Right renal pelvis (tissue), 4 donors: ENCODE data around the gene ECEL1. TPM values are rescaled to one million over a fixed set of nuclear protein-coding genes. Genes with fewer than 3 reads are reported as not detected.
"Not testable (repeated sequence)": the region's sequence is repeated elsewhere in the genome, so short reads cannot be mapped to it uniquely, and the experiment has no call there.

Source experiments
- DNase-seq, 4 donors: peaks; one replicate each; pipeline ENCODE4 v3.0.0-alpha.2; 2013; ENCODE audit warnings: low read depth in 4 of 4, low spot score in 3 of 4, missing footprints in 1 of 4
- polyA plus RNA-seq, 4 donors: library from polyadenylated mRNA; unstranded; fragments of 120-200 nt; gene quantifications; one replicate each; pipeline ENCODE4 v1.2.1, GENCODE V29; 2013; ENCODE audit not compliant: insufficient read length in 4 of 4

ECEL1 gene
- 10 to 100 TPM in 3 of 4 donors, 1 to 10 TPM in 1; 4.7 to 19.4 (median 12.5) TPM for polyA plus RNA-seq

DNA sequence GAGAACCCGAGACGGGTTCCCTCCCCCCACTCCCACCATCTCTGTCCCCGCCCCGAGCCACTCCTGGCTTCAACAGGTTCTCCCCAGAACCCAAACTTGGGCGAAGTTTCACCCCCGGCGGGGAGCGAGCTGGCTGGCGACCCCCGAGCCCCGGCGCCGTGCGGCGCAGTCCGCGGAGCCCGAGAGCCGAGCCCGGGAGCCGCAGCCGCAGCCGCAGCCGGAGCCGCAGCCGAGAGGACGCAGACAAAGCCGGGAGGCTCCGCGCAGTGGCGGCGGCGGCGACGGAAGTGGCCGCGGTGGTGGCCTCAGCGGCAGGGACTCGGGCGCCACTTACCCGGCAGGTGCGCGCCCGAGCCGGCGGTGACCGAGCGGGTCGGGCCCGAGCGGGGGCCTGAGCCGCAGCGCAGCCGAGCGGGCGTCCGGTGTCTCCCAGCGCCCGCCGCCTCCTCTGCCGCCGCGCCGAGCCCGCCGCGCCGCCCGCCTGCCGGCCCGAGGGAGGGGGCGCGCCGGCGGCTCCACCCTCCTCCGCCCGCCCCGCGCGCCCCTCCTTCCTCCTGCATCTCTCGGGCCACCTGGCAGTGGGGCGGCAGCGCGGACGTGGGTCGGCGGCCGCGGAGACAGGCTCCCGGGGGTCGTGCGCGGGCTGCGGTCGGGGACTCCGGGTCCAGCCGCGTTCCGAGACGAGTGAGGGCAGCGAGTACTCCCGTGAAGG lies at the start of gene ECEL1:
TSS of gene ECEL1 (minus strand) at position 450 of the 712 bp plus-strand sequence. CDS start 1,181 bp downstream, outside the sequence.
- DNase-seq: no peak

DNA sequence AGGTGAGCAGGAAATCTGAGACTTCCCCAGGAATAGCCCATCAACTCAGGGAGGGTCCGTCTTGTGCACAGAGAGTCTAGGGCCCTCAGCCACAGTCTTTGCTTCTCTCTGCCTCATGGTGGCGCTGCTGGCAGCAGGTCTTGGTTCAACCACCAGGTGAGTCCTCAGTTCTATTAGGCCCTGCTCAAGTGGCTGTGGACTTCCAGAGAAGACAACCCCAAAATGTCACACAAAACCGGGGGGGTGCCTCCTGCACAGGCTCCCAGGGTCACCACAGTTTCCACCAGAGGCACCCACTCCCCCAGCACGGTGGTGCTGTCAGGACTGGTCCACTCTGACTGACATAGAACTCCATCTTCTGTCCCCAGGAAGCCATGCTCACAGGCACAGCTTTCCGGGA lies 49.4 kb upstream of the ECEL1 start:
- no peak for DNase-seq

GRCh38 chr2:232535761-232536530 lies 48.3 kb upstream of the ECEL1 start:
- DNase-seq: no peak

- DNase-seq: no peak
These were observed 47.5 kb upstream of the ECEL1 start for GRCh38 chr2:232534940-232535651.

DNA sequence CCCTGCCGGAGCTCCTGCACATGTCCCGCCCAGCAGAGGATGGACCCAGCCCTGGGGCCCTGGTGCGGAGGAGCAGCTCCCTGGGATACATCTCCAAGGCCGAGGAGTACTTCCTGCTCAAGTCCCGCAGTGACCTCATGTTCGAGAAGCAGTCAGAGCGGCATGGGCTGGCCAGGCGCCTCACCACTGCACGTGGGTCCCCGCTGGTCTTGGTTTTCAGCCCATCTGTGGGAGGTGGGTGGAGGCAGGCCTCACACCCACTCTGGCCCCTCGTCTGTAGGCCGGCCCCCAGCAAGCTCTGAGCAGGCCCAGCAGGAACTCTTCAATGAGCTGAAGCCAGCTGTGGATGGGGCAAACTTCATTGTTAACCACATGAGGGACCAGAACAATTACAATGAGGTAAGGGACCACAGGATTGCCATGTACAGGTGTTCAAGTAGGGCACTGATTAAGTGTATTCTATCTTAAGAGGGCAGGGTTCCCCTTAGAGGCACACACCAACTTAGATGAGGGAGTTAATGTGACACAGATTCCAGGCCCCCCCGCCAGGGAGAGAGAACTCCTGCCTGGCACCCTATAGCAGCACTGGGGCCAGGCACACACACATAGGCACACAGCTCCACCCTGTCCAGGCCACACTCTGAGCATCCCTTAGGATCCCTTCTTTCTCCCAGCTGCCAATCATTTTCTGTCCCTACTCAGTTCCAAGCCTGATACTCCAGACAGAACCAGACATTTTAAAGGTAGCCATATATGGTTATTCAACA lies 46.5 kb upstream of the ECEL1 start:
- no peak for DNase-seq

GRCh38 chr2:232532821-232533220 lies 45.2 kb upstream of the ECEL1 start:
- DNase-seq: not testable (repeated sequence)

DNA sequence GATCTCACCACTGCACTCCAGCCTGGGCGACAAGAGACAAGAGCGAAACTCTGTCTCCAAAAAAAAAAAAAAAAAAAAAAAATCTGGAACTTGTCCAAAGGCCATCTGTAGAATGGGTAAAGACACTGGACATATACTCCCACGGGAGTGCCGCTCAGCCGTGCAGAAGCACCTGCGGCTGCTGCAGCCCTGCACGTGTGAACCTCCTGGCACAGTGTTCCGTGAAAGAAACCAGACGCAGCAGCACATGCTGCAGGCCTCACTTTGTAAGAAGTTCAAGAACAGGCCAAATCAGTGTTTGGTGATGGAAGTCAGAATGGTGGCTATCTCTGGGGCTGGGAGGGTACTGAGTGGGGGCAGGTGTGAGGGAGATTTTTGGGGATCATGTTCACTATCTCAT lies 44.8 kb upstream of the ECEL1 start:
- DNase-seq: no peak

GRCh38 chr2:232530626-232531260 lies 43.1 kb upstream of the ECEL1 start:
- DNase-seq: no peak

DNA sequence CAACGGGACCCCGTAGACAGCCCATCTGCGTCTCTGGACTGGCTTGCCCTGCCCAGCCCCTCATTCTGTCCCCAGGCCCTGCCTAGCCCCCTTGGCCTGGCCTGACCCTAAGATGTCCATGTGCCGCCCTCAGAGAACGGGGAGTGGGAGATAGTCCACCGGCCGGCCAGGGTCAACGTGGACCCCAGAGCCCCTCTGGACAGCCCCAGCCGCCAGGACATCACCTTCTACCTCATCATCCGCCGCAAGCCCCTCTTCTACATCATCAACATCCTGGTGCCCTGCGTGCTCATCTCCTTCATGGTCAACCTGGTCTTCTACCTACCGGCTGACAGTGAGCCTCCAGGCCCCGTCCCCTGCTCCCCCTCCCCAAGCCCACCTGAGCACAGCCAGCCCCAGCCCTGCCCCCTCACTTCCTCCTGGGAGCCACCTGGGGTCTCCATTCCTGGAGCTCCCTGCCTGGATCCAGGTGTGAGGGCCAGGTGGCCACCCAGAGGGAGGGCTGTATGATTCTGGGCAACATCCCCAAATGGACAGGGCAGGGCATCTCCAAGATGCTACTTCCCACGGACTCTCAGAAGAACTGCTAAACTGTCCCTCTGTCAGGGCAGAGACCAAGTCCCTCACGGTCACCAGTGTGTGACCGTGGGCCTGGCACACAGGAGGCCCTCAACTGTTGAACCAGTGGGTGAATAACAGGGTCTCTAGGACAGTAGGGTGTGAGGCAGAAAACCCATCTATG lies 42.3 kb upstream of the ECEL1 start:
- DNase-seq: no peak

- DNase-seq: no peak
These were observed 41.3 kb upstream of the ECEL1 start for GRCh38 chr2:232528746-232529460.

DNA sequence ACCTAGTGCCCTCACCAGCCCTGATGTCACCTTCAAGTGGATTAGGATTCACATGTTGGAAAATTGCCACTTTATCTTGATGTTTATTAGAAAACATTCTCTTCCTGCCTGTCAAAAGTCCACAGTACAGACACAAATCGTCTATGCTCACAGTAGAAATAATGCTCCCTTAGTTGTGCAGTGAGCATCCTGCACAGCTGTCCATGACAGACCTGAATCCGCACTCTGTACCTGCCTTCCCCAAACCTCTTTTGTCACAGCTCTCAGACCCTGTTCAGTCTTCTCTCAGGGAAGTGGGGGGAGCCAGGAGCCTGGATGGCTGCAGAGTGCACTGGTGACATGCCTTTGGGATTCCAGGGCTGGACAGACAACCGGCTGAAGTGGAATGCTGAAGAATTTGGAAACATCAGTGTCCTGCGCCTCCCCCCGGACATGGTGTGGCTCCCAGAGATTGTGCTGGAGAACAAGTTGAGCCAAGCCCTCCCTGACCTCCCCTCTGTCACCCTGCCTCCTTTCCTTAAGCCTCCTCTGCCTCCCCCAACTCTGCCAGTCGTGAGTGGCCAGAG lies 40.4 kb upstream of the ECEL1 start:
- no peak for DNase-seq

- DNase-seq: no peak
These were observed 38.8 kb upstream of the ECEL1 start for GRCh38 chr2:232526372-232526941.

GRCh38 chr2:232525791-232526371 lies 38.2 kb upstream of the ECEL1 start, which contains the start of gene CHRND:
Gene CHRND, plus strand, starts transcription at chr2:232526160. Its CDS starts 56 bp downstream, at chr2:232526216.
- no peak for DNase-seq

- DNase-seq: no peak
These were observed 37.6 kb upstream of the ECEL1 start for GRCh38 chr2:232525199-232525598.

DNA sequence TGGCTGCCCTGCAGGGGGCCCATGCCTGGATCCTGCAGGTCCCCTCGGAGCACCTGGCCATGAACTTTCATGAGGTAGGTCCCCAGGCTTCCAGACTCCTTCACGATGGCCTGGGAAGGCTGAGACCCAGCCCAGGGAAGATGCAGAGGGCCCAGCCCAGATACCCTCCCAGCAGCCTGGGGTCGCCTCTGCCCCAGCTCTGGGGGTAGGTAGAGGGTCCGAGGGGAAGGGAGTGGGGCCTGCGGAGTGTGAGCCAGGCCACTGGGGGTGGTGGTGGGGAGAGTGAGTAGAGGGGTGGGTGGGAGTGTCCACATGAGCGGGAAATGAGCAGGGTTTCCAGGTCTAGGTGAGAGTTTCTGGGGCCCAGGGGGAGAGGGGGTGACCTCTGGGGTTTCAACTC lies 37.1 kb upstream of the ECEL1 start:
- DNase-seq: no peak

DNA sequence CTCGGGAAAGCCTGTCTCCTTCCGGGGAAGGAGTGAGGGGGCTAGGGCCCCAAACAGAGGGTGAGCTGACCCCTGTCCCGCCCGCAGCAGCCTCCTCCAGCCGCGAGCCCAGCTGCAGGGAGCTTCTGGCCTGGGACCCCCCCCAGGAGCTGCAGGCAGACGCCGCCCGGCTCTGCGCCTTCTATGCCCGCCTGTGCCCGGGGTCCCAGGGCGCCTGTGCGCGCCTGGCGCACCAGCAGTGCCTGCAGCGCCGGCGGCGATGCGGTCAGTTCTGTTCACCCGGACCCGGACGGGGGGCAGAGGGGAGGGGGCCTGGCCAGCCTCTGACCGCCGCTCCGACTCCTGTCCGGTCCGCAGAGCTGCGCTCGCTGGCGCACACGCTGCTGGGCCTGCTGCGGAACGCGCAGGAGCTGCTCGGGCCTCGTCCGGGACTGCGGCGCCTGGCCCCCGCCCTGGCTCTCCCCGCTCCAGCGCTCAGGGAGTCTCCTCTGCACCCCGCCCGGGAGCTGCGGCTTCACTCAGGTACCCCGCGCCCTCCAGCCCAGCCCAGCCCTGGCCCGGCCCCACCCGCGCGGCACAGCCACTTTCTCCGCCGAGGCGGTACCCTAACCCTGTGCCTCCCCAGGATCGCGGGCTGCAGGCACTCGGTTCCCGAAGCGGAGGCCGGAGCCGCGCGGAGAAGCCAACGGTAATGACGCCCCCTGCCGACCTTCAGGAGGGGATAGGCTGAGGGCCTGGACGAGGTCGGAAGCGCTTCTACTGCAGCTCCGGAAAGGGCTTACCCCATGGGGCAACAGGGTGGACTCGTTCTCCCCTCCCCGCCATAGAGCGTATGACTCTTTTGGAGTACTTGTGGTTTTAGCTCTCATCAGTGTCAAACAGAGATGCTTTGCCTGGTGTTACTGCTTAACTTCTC lies 36.3 kb upstream of the ECEL1 start:
- DNase-seq: no peak

GRCh38 chr2:232523402-232523681 lies 35.7 kb upstream of the ECEL1 start:
- DNase-seq: no peak
